Colonic mucosa (tissue), 4 donors: ENCODE measurements around the gene ATP2B3. TPM values are rescaled to one million over a fixed set of nuclear protein-coding genes. Genes with fewer than 3 reads are reported as not detected.

Experiments
- DNase-seq: peaks from one replicate; pipeline ENCODE4 v3.0.0-alpha.2; 2020
- H3K27ac ChIP-seq: fragments of 200-600 bp; one replicate; pipeline ENCODE4 v1.8.0; 2021
- H3K27me3 ChIP-seq: fragments of 200-600 bp; one replicate; pipeline ENCODE4 v1.8.0; 2021
- H3K36me3 ChIP-seq: fragments of 200-600 bp; one replicate; pipeline ENCODE4 v1.8.0; 2021
- H3K4me1 ChIP-seq: fragments of 200-600 bp; one replicate; pipeline ENCODE4 v1.8.0; 2021; ENCODE audit warnings: mild to moderate bottlenecking
- H3K4me3 ChIP-seq: fragments of 200-600 bp; one replicate; pipeline ENCODE4 v1.8.0; 2021
- H3K9ac ChIP-seq, 2 donors: one replicate each; pipeline ENCODE4 v1.7.0; 2013; ENCODE audit warnings: control low read depth in 2 of 2, low read depth in 2 of 2, low read length in 2 of 2
- H3K9me3 ChIP-seq: fragments of 200-600 bp; one replicate; pipeline ENCODE4 v1.8.0; 2021
- intact Hi-C: fragments of 100-400 bp; cut with DNase I; formaldehyde crosslinking; loops from one replicate; pipeline ENCODE4 v1.14.1; 2022
- total RNA-seq, 2 donors: library from RNA; stranded (reverse); fragmentation: NEBNext Ultra II Directional in 1 of 2; extraction: Animal tissue kit (Norgen Biotek cat#: 25700) in 1 of 2; gene quantifications; one replicate each; pipeline ENCODE4 v1.2.1, GENCODE V29; 2021
- TF ChIP-seq, protein P1 (sequence below): fragments of 200-600 bp; IDR thresholded peaks from one replicate; pipeline ENCODE4 v1.8.0; 2022; ENCODE audit warnings: antibody characterized with exemption, mild to moderate bottlenecking
- donor health status: healthy.
- donor health status: DM: no; HTN: no; CAD: no.
- donor health status: DM: no; HTN: no; CAD: no.

ATP2B3 gene
- total RNA-seq, 2 donors from 2014 or later, result 0.24 TPM; not detected in 1

DNA sequence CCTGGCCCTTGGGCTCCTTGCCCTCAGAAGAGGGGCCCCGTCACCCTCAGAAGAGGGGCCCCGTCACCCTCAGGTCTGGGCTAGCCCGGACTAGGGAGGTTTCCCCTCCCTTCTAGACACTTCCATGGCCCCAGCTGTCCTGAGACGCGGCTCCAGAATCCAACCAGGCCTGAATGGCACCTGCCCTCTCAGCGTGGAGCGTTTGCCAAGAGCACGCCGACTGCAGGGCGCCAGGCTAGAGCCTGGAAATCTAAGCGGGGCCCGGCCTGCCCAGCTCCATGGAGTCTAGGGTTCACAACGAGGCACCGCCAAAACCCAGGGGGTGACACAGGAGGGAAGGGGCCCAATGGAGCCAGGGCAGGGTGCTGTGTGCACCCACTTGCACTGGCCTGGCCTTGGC is 7.8 kb upstream of the ATP2B3 start:
- no peaks in the 10 kb centered on the region for H3K4me1 ChIP-seq
- no peak for DNase-seq
- no peaks in the 10 kb centered on the region for H3K27me3 ChIP-seq
- H3K9ac ChIP-seq, result no peak overlapping the region
- TF ChIP-seq, protein P1, sequence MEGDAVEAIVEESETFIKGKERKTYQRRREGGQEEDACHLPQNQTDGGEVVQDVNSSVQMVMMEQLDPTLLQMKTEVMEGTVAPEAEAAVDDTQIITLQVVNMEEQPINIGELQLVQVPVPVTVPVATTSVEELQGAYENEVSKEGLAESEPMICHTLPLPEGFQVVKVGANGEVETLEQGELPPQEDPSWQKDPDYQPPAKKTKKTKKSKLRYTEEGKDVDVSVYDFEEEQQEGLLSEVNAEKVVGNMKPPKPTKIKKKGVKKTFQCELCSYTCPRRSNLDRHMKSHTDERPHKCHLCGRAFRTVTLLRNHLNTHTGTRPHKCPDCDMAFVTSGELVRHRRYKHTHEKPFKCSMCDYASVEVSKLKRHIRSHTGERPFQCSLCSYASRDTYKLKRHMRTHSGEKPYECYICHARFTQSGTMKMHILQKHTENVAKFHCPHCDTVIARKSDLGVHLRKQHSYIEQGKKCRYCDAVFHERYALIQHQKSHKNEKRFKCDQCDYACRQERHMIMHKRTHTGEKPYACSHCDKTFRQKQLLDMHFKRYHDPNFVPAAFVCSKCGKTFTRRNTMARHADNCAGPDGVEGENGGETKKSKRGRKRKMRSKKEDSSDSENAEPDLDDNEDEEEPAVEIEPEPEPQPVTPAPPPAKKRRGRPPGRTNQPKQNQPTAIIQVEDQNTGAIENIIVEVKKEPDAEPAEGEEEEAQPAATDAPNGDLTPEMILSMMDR, result no peak
- no peaks in the 10 kb centered on the region for H3K36me3 ChIP-seq
- intact Hi-C loops, result loop anchor here (5.0 kb wide), 2 partner anchors 477 to 562 kb away; no protein-coding TSS in a partner anchor
- no peak overlapping the region for H3K4me3 ChIP-seq
- no peak overlapping the region for H3K27ac ChIP-seq
- no peaks in the 10 kb centered on the region for H3K9me3 ChIP-seq

DNA sequence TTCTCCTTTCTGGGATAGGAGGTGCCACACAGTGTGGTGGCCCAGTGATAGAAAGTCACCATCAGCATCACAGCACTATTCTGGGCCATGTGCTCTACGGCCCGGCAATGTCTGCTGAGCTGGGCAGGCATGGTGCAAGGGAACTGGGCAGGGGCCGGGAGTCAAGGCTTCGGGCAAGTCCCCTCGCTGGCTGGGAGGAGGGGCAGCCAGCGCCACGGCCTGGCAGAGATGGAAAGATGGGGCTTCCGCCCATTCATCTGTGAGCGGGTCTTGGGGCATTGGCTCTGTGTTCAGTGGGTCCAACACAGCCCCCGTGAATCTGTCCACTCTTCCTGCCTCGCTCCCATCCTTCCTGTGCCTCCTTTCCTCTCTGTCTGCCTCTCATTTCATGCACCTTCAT is 7.1 kb upstream of the ATP2B3 start:
- TF ChIP-seq, protein P1, result no peak
- H3K9me3 ChIP-seq, result no peaks in the 10 kb centered on the region
- no peaks in the 10 kb centered on the region for H3K27me3 ChIP-seq
- H3K27ac ChIP-seq, result no peak overlapping the region
- no peak overlapping the region for H3K4me3 ChIP-seq
- H3K4me1 ChIP-seq, result no peaks in the 10 kb centered on the region
- no peak for DNase-seq
- H3K9ac ChIP-seq, result no peak overlapping the region
- no peaks in the 10 kb centered on the region for H3K36me3 ChIP-seq
- intact Hi-C loops, result no loop called here

DNA sequence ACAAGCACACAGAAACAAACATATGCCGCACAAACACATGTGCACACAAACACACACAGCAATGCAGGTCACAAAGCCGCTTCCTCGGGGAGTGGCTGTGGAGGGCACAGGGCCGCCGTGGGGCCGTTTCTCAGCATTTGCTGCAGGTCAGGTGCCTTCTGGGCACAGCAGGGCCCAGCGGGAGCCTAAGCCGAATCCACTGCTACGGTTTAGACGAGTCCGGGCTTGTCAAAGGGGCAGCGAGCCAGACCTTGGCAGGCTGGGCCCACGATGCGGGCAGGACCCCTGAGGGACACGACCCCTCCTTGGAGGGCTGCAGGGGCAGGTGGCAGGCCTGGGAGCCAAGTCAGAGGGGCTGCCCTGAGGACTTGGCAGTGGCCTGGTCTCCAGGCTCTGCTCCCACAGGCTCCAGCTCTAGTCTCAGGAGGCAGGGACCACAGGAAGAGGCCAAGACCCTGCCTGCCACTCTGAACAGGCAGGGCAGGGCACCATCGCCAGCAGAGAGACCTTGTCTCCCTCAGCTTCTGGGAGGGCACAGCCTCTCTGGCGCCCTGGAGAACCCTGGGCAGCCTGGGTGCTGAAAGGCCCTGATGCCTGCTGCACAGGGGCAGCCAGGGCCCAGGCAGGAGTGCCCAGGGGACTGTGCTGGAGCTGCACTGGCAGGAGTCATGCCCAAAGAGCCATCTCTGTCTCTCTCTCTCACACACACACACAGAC is 5.5 kb upstream of the ATP2B3 start:
- Histone ChIP-seq H3K4me1 (no peaks in the 10 kb centered on the region), H3K4me3 (no peak overlapping the region), H3K27ac (no peak overlapping the region), H3K36me3 (no peaks in the 10 kb centered on the region), H3K9ac (no peak overlapping the region), H3K27me3 (peaks cover 2% of the 10 kb centered on the region), H3K9me3 (no peaks in the 10 kb centered on the region)
- intact Hi-C loops, result no loop called here
- TF ChIP-seq, protein P1, result no peak
- DNase-seq, result no peak

DNA sequence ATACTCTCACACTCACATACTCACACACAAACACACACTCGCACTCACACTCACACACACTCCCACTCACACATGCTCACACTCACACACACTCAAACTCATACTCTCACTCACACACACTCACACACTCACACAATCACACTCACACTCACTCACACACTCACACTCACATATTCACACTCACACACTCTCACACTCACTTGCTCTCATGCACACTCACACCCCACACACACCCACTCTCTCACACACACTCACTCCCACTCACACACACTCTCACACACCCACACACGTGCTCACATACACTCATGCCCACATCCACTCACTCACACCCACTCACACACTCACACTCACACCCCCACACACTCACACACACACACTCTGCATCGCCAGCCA is 4.9 kb upstream of the ATP2B3 start:
- intact Hi-C loops, result no loop called here
- Histone ChIP-seq H3K27me3 (peaks cover 6% of the 10 kb centered on the region), H3K4me1 (no peaks in the 10 kb centered on the region), H3K9me3 (no peaks in the 10 kb centered on the region), H3K36me3 (no peaks in the 10 kb centered on the region), H3K4me3 (no peak overlapping the region), H3K9ac (no peak overlapping the region), H3K27ac (no peak overlapping the region)
- TF ChIP-seq, protein P1, result no peak
- DNase-seq, result no peak

DNA sequence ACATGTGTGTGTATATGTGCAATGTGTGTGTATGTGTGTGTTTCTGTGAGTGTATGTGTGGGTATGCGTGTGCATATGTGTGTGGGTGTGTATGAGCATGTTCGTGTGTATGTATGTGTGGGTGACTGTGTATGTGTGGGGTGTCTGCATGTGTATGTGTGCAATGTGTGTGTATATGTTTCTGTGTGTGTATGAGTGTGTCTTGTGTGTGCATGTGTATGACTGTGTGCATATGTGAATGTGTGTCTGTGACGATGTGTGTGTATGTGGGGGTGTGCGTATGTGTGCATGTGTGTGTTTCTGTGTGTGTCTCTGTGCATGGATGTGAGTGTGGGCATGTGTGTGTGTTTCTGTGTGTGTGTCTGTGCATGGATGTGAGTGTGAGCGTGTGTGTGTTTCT is 4.2 kb upstream of the ATP2B3 start:
- TF ChIP-seq, protein P1, result no peak
- Histone ChIP-seq H3K4me1 (no peaks in the 10 kb centered on the region), H3K4me3 (no peak overlapping the region), H3K27ac (no peak overlapping the region), H3K36me3 (no peaks in the 10 kb centered on the region), H3K9me3 (no peaks in the 10 kb centered on the region), H3K9ac (no peak overlapping the region), H3K27me3 (peaks cover 6% of the 10 kb centered on the region)
- intact Hi-C loops, result no loop called here
- no peak for DNase-seq
